Aorta (tissue), 5 donors: Measurements from ENCODE around the gene KRT76. TPM values are rescaled to one million over a fixed set of nuclear protein-coding genes. Genes with fewer than 3 reads are reported as not detected.
"Not testable (repeated sequence)": the region's sequence is repeated elsewhere in the genome, so short reads cannot be mapped to it uniquely, and the experiment has no call there.

Experiments used
- ATAC-seq: fragments of 200-7000 bp; cut with Tn5 transposase; one replicate; pipeline ENCODE4 v1.9.1; 2022; ENCODE audit warnings: moderate library complexity; ENCODE audit not compliant: low FRiP score
- DNase-seq, 2 donors: peaks; one replicate each; pipeline ENCODE4 v3.0.0-alpha.2; 2020
- H3K27ac ChIP-seq, 2 donors: one replicate each; pipeline ENCODE4 v1.5.1; 2013; ENCODE audit warnings: low read length in 2 of 2, mild to moderate bottlenecking in 2 of 2, moderate library complexity in 2 of 2, control low read depth in 1 of 2, inconsistent platforms in 1 of 2, low read depth in 1 of 2
- H3K27me3 ChIP-seq, 2 donors: one replicate each; pipeline ENCODE4 v1.6.1; 2013; ENCODE audit warnings: control low read depth in 1 of 2, low read length in 1 of 2, mild to moderate bottlenecking in 1 of 2, moderate library complexity in 1 of 2; ENCODE audit not compliant: insufficient read depth in 2 of 2, control insufficient read depth in 1 of 2
- H3K36me3 ChIP-seq, 2 donors: one replicate each; pipeline ENCODE4 v1.6.1; 2013; ENCODE audit warnings: control low read depth in 1 of 2, low read length in 1 of 2, mild to moderate bottlenecking in 1 of 2; ENCODE audit not compliant: insufficient read depth in 2 of 2, control insufficient read depth in 1 of 2
- H3K4me1 ChIP-seq, 2 donors: one replicate each; pipeline ENCODE4 v1.6.1; 2013; ENCODE audit warnings: low read length in 2 of 2, control low read depth in 1 of 2, mild to moderate bottlenecking in 1 of 2, moderate library complexity in 1 of 2; ENCODE audit not compliant: insufficient read depth in 2 of 2, control insufficient read depth in 1 of 2
- H3K4me3 ChIP-seq, 2 donors: one replicate each; pipeline ENCODE4 v1.5.1; 2013; ENCODE audit warnings: low read length in 2 of 2, control low read depth in 1 of 2, mild to moderate bottlenecking in 1 of 2
- H3K9me3 ChIP-seq: one replicate; pipeline ENCODE4 v1.6.1; 2013; ENCODE audit warnings: mild to moderate bottlenecking, low read length; ENCODE audit not compliant: control insufficient read depth
- WGBS, 2 donors: extraction: QIAGEN DNeasy Blood & Tissue Kit; methylation state at CpG; one replicate each; pipeline ENCODE4 v1.1.7; 2013; 5-methylcytosine and 5-hydroxymethylcytosine counted together
- intact Hi-C, 2 donors: fragments of 100-400 bp; cut with DNase I; formaldehyde crosslinking; loops; one replicate each; pipeline versions ENCODE4 v1.14.2 to v1.15.0; 2022
- polyA plus RNA-seq, 2 donors: library from polyadenylated mRNA; stranded (reverse); fragments of 200-250 nt; gene quantifications; one replicate each; pipeline ENCODE4 v1.2.3, GENCODE V29; 2013
- total RNA-seq, 2 donors: library from RNA; stranded (reverse); fragmentation: NEBNext Ultra II Directional; extraction: Animal tissue kit (Norgen Biotek cat#: 25700); gene quantifications; one replicate each; pipeline ENCODE4 v1.2.1, GENCODE V29; 2021
- donor health status: healthy with polysubstance abuse.
- donor health status: Bipolar disorder and iron deficiency.
- donor health status: DM: no; HTN: no; CAD: no.
- donor health status: DM: no; HTN: no; CAD: no.
- donor health status: DM: yes; HTN: yes; CAD: no.

KRT76 gene
- total and polyA plus RNA-seq, 4 donors = not detected

- H3K27me3 ChIP-seq = no peaks in the 10 kb centered on the region
- H3K4me3 ChIP-seq = no peak overlapping the region
- no peak for DNase-seq
- no peaks in the 10 kb centered on the region for H3K36me3 ChIP-seq
- ATAC-seq = no peak
- no peak overlapping the region for H3K27ac ChIP-seq
- intact Hi-C loops = no loop called here
- peaks cover 4% of the 10 kb centered on the region for H3K9me3 ChIP-seq
- no peaks in the 10 kb centered on the region for H3K4me1 ChIP-seq
These were observed 25.4 kb downstream of the KRT76 start for GRCh38 chr12:52751795-52752194.

GRCh38 chr12:52750532-52750931 lies 26.6 kb downstream of the KRT76 start:
- H3K27ac ChIP-seq, ATAC-seq, H3K4me3 ChIP-seq, DNase-seq, H3K36me3 ChIP-seq, H3K9me3 ChIP-seq, H3K4me1 ChIP-seq, H3K27me3 ChIP-seq, intact Hi-C loops: not testable (repeated sequence)
- 45 to 65% methylated on average over 3 of the region's 3 CpGs for WGBS, 2 donors

- H3K27me3 ChIP-seq = no peaks in the 10 kb centered on the region
- H3K4me3 ChIP-seq = no peak overlapping the region
- WGBS, 2 donors = 73 to 80% methylated on average over 3 of the region's 3 CpGs
- H3K9me3 ChIP-seq = peaks cover 4% of the 10 kb centered on the region
- intact Hi-C loops = no loop called here
- ATAC-seq (no peak), DNase-seq (no peak)
- H3K27ac ChIP-seq = no peak overlapping the region
- no peaks in the 10 kb centered on the region for H3K36me3 ChIP-seq
- no peaks in the 10 kb centered on the region for H3K4me1 ChIP-seq
These were observed 27.3 kb downstream of the KRT76 start for GRCh38 chr12:52749827-52750226.

- Histone ChIP-seq H3K36me3 (no peaks in the 10 kb centered on the region), H3K4me3 (no peak overlapping the region), H3K4me1 (no peaks in the 10 kb centered on the region), H3K27ac (no peak overlapping the region), H3K9me3 (peaks cover 4% of the 10 kb centered on the region), H3K27me3 (no peaks in the 10 kb centered on the region)
- intact Hi-C loops = no loop called here
- 75 to 79% methylated on average over 14 of the region's 14 CpGs for WGBS, 2 donors
- DNase-seq = no peak
- ATAC-seq = no peak
These were observed 28.6 kb downstream of the KRT76 start for GRCh38 chr12:52748578-52748977.

- WGBS, 2 donors = 73 to 76% methylated on average over 5 of the region's 5 CpGs
- no peak overlapping the region for H3K4me3 ChIP-seq
- peaks cover 4% of the 10 kb centered on the region for H3K9me3 ChIP-seq
- intact Hi-C loops = no loop called here
- H3K36me3 ChIP-seq = no peaks in the 10 kb centered on the region
- no peak for ATAC-seq
- H3K27ac ChIP-seq = no peak overlapping the region
- H3K27me3 ChIP-seq = no peaks in the 10 kb centered on the region
- H3K4me1 ChIP-seq = no peaks in the 10 kb centered on the region
- DNase-seq = no peak
These were observed 31.6 kb downstream of the KRT76 start for GRCh38 chr12:52745554-52745953.

- peak in 1 of 2 donors; percentile 10 for DNase-seq
These were observed 32.5 kb downstream of the KRT76 start for GRCh38 chr12:52744493-52745156.

GRCh38 chr12:52742822-52743457 lies 34.2 kb downstream of the KRT76 start:
- intact Hi-C loops = no loop called here
- no peaks in the 10 kb centered on the region for H3K4me1 ChIP-seq
- no peak overlapping the region for H3K4me3 ChIP-seq
- ATAC-seq = no peak
- H3K36me3 ChIP-seq = no peaks in the 10 kb centered on the region
- no peaks in the 10 kb centered on the region for H3K27me3 ChIP-seq
- no peak overlapping the region for H3K27ac ChIP-seq
- 64 to 75% methylated on average over 3 of the region's 3 CpGs for WGBS, 2 donors
- peak in 1 of 2 donors; percentile 23 for DNase-seq
- H3K9me3 ChIP-seq = peaks cover 4% of the 10 kb centered on the region

More at GRCh38 chr12:52744493-52745156, 32.5 kb downstream of the KRT76 start:
- no peak for ATAC-seq
- no peaks in the 10 kb centered on the region for H3K36me3 ChIP-seq
- H3K4me1 ChIP-seq = no peaks in the 10 kb centered on the region
- H3K27ac ChIP-seq = no peak overlapping the region
- WGBS, 2 donors = 55 to 58% methylated on average over 1 of the region's 1 CpG
- H3K27me3 ChIP-seq = no peaks in the 10 kb centered on the region
- intact Hi-C loops = no loop called here
- H3K4me3 ChIP-seq = no peak overlapping the region
- H3K9me3 ChIP-seq = peaks cover 4% of the 10 kb centered on the region

- H3K9me3 ChIP-seq = peaks cover 2% of the 10 kb centered on the region
- 71 to 72% methylated on average over 6 to 7 of the region's 7 CpGs for WGBS, 2 donors
- intact Hi-C loops = no loop called here
- no peak for ATAC-seq
- H3K27me3 ChIP-seq = no peaks in the 10 kb centered on the region
- H3K27ac ChIP-seq = no peak overlapping the region
- peak in 1 of 2 donors; percentile 45 for DNase-seq
- no peaks in the 10 kb centered on the region for H3K4me1 ChIP-seq
- H3K36me3 ChIP-seq = no peaks in the 10 kb centered on the region
- no peak overlapping the region for H3K4me3 ChIP-seq
These were observed 35.0 kb downstream of the KRT76 start for GRCh38 chr12:52742196-52742580.
